Occipital lobe (tissue), 2 donors: ENCODE data around the gene TMEM131L. TPM values are rescaled to one million over a fixed set of nuclear protein-coding genes. Genes with fewer than 3 reads are reported as not detected.
"Not testable (repeated sequence)": the region's sequence is repeated elsewhere in the genome, so short reads cannot be mapped to it uniquely, and the experiment has no call there.

Source experiments
- DNase-seq: peaks from one replicate; lab custom pipeline; 2025; lab: John Stamatoyannopoulos, UW
- total RNA-seq: library from RNA; depleted of rRNA; stranded (reverse); fragments of >200 nt; gene quantifications from one replicate; pipeline ENCODE4 v1.2.3, GENCODE V29; 2014

Gene TMEM131L
- total RNA-seq, 1 donor from 2014 or later, result 48.7 TPM

- DNase-seq, result no peak
These were observed 183.4 kb downstream of the TMEM131L start for GRCh38 chr4:153649572-153649991.

- DNase-seq, result no peak
These were observed 185.0 kb downstream of the TMEM131L start for GRCh38 chr4:153651116-153651515.

- DNase-seq, result no peak
These were observed 185.4 kb downstream of the TMEM131L start for GRCh38 chr4:153651587-153651986.

DNA sequence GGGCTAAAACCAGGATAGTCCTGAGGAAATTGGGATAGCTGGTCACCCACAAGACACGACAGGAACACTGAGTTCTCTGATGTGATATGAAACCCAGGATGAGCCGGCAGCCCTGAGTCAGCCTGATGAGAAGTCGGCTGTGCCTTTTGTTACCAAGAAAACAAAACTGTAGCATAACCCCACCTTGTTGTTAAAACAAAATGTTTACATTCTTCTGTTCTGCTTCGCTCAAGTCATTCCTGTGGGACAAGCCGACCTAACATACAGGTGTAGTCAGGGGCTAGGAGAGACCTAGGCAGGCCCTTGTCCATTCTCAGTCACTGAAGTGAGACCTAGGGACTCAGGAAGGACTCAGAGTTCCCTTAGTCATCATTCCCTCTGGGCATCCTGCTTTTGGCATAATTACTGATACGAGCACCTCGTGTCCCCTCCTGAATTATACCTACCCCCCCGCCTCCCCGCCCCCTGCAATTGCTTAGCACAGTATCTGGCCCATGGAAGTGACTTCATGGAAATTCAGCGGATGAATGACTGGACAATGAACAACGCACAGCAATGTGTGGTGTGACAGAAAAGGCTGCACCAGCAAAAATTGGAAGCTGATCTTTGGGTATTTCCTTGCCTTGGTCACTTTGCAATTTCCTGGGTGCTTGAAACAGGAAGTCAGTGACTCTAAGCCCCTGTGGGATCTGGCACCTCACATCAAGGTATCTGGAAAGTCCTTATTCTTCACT, 186.1 kb downstream of the TMEM131L start:
- no peak for DNase-seq

DNA sequence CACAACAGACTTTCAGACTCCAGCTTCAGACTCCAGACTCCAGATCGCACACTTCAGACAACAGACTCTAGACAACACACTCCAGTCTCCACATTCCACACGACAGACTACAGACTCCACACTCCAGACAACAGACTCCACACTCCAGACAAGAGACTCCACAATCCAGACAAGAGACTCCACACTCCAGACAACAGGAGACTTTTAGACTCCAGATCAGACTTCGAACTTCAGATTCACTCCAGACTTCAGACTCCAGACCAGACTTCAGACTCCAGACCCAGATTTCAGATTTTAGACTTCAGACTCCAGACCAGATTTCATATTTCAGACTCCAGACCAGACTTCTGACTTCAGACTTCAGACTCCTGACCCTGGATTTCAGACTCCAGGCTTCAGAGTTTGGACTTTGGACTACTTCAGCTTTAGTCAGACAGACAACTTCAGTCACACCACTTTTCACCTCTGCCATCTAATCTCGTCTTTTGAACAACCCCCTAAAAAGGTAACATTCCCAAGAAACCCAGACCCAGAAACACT, 188.9 kb downstream of the TMEM131L start:
- DNase-seq, result no peak

DNA sequence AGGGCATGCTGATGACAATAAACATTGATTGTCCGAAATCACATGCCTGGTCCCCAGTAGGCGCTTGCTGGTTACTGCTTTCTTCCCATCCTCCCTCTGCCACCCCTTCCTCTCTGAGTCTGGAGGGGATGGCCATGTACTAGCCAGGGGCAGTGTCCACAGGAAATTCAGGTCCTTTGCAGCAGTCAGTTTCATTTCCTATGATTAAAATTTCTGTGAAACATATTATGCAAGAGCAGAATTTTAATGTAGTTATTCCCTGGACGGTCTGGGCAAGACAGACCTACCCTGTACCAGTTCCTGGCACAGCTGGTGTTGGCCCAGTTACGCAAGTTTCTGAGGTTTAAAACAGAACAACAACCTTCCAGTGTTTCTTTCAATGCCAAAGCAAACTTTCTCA, 189.8 kb downstream of the TMEM131L start:
- DNase-seq, result no peak

GRCh38 chr4:153661215-153661822, 195.2 kb downstream of the TMEM131L start:
- no peak for DNase-seq

- no peak for DNase-seq
These were observed 195.7 kb downstream of the TMEM131L start for GRCh38 chr4:153661908-153662307.

DNA sequence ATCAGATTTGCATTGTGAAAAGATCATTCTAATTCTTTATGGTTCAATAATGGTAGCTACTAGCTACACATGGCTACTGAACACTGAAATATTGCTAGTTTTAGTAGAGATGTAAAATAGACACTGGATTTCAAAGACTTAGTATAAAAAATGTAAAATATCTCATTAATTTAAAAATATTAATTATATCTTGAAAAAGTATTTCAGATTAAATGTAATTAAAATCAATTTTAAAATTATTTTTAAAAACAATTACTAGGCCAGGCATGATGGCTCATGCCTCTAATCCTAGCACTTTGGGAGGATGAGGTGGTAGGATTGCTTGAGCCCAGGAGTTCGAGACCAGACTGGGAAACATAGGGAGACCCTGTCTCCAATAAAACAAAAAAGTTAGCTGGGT, 197.5 kb downstream of the TMEM131L start:
- no peak for DNase-seq

GRCh38 chr4:153666505-153666904, 200.3 kb downstream of the TMEM131L start:
- DNase-seq, result not testable (repeated sequence)

DNA sequence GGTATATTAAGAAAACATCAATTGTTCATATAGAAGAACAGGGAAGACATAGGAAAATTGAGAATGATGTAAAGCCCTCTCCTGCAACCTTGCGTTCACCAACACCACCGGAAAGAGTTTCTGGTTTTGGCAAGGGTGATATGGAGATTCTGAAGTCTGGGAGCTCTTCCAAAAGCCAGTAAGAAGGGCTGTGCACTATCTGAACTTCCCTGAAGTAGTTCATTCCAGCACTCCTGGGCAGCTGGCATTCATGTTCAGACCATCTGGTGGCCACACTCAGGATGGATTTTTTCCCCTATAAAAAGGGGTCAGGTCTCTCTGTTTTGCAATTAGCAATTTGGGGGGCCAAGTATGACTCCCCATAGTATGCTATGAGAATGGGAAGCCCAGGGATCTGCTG, 202.5 kb downstream of the TMEM131L start:
- no peak for DNase-seq

DNA sequence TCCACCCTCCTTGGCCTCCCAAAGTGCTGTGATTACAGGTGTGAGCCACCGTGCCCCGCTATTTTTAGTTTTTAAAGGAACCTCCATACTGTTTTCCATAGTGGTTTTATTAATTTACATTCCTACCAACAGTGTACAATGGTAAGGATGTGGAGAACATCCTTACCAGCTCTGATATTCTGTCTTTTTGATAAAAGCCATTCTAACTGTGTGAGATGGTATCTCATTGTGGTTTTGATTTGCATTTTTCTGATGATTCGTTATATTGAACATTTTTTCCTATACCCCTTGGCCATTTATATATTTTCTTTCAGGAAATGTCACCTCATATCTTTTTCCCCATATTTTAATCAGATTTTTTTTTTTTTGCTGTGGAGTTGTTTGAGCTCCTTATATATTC, 203.7 kb downstream of the TMEM131L start:
- no peak for DNase-seq

- DNase-seq, result no peak
These were observed 210.3 kb downstream of the TMEM131L start for GRCh38 chr4:153676486-153676885.

GRCh38 chr4:153676984-153677383, 210.8 kb downstream of the TMEM131L start:
- DNase-seq, result no peak

- DNase-seq, result no peak
These were observed 213.3 kb downstream of the TMEM131L start for GRCh38 chr4:153679486-153679885.

GRCh38 chr4:153683763-153684181, 217.6 kb downstream of the TMEM131L start:
- no peak for DNase-seq

GRCh38 chr4:153684182-153684970, 218.2 kb downstream of the TMEM131L start, which contains the start of gene TLR2:
TLR2 (plus strand) TSS chr4:153684280; CDS start chr4:153702908, 18,628 bp downstream.
- no peak for DNase-seq

- no peak for DNase-seq
These were observed 218.8 kb downstream of the TMEM131L start for GRCh38 chr4:153684971-153685371.
